Stimulated activated naive CD4-positive, alpha-beta T cell treated with Interleukin-2 at 50 U/mL for 16 hours (primary cell): Measurements from ENCODE around the gene FRG2B.
A peak's percentile ranks its signal among the peaks of the same experiment; 100 is the strongest.
"Not testable (repeated sequence)": the region's sequence is repeated elsewhere in the genome, so short reads cannot be mapped to it uniquely, and the experiment has no call there.

Source experiments
- DNase-seq: peaks from one replicate; lab custom pipeline; 2025; lab: John Stamatoyannopoulos, UW

FRG2B gene

GRCh38 chr10:133626695-133627094 is at the start of gene FRG2B:
Gene FRG2B (minus strand): TSS chr10:133626795. CDS start chr10:133626742, 53 bp downstream.
- not testable (repeated sequence) for DNase-seq

GRCh38 chr10:133667446-133667845 is 40.9 kb upstream of the FRG2B start:
- not testable (repeated sequence) for DNase-seq

- DNase-seq = not testable (repeated sequence)
These were observed 37.1 kb upstream of the FRG2B start for GRCh38 chr10:133663544-133664160.

- DNase-seq = not testable (repeated sequence)
These were observed 34.5 kb upstream of the FRG2B start for GRCh38 chr10:133661122-133661521.

GRCh38 chr10:133660516-133660915 is 33.9 kb upstream of the FRG2B start:
- DNase-seq = not testable (repeated sequence)

- not testable (repeated sequence) for DNase-seq
These were observed 30.7 kb upstream of the FRG2B start for GRCh38 chr10:133657276-133657675.

- not testable (repeated sequence) for DNase-seq
These were observed 22.4 kb upstream of the FRG2B start for GRCh38 chr10:133648872-133649455.

- DNase-seq = not testable (repeated sequence)
These were observed 20.6 kb upstream of the FRG2B start for GRCh38 chr10:133647075-133647748.

GRCh38 chr10:133637846-133638235 is 11.2 kb upstream of the FRG2B start:
- not testable (repeated sequence) for DNase-seq

- not testable (repeated sequence) for DNase-seq
These were observed 10.7 kb upstream of the FRG2B start for GRCh38 chr10:133637202-133637845.

GRCh38 chr10:133630723-133631249 is 4.2 kb upstream of the FRG2B start:
- not testable (repeated sequence) for DNase-seq

- DNase-seq = peak; percentile 8
These were observed 4.1 kb downstream of the FRG2B start for GRCh38 chr10:133622544-133622943.

GRCh38 chr10:133618851-133619250 is 7.7 kb downstream of the FRG2B start:
- DNase-seq = no peak

- DNase-seq = no peak
These were observed 9.4 kb downstream of the FRG2B start for GRCh38 chr10:133617196-133617595.

- no peak for DNase-seq
These were observed 10.0 kb downstream of the FRG2B start for GRCh38 chr10:133616371-133617130.

GRCh38 chr10:133614830-133615580 is 11.6 kb downstream of the FRG2B start:
- no peak for DNase-seq

- DNase-seq = no peak
These were observed 12.9 kb downstream of the FRG2B start for GRCh38 chr10:133613699-133614098.

- DNase-seq = no peak
These were observed 15.5 kb downstream of the FRG2B start for GRCh38 chr10:133611079-133611478.

GRCh38 chr10:133608855-133609254 is 17.7 kb downstream of the FRG2B start:
- no peak for DNase-seq

- DNase-seq = not testable (repeated sequence)
These were observed 23.2 kb downstream of the FRG2B start for GRCh38 chr10:133603434-133603833.

GRCh38 chr10:133600657-133601056 is 25.9 kb downstream of the FRG2B start:
- no peak for DNase-seq
